HG03378 (cell line): ENCODE measurements around the gene AGBL1.

Experiments
- ATAC-seq: cut with Tn5 transposase; IDR thresholded peaks from one replicate; pipeline ENCODE4 v1.9.1; 2021; ENCODE audit warnings: mild to moderate bottlenecking, moderate library complexity; ENCODE audit not compliant: unreplicated experiment

Gene AGBL1

DNA sequence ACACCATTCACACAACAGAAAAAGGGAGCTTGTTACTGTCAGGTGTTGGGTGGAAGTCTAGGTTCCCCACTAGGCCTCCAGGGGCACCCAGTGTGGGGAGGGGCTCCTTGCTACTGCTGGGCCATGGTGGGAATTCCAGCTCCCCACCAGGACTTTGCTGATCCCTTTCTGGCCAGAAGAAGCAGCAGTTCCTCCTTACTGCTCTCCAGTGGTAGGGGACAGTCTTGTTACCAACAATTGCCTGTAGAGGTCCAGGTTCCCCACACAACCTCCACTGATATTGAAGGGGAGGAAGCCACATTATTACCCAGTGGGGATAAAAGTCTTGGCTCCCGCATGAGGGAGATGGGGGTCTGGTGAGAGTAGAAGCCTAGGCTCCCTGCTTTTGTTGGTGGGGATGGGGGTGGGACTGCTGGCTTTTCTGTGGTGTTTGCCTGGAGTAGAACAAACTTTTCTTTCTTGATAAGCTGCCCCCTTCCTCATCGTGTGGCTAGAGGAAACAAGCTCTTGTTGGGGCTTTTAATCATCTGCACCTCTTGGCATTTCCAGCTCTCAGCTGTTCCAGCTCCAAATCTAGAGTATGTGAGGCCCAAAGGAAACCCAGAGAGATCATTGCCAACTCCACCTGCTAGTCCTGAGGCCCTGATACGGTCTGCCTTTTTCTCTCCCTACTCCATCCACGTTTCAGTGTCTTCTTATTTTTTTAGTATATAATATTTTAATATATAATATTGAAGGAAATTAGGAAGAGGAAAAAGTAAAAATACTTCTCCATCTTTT is 824.2 kb downstream of the AGBL1 start:
- no peak for ATAC-seq

DNA sequence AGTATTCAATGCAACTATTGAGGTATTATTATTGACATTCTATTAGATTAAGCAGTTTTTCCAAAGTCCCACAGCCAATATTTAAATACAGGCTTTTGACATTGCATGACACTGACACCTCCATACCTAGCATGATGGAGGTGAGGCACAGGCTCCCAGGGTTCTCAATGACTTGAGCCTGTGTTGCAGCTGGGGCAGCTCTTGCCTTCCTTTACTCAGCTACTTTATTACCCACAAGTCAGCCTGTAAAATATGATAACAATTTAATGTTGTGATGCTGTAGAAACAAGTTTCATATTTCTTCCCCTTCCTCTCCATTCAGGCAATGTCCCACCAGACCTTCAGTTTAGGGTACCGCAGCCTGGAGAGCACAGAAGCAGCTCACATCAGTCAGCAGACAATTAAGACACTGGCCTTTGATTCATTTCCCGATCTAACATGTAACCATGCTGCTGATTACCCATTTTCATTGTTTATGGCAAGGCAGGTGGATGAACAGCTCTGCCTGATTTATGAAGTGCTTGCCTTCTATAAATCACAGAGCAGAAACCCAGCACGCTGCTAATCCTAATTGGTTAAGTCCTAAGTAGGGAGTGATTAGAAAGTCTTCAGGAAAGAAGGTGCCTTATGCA is 826.1 kb downstream of the AGBL1 start:
- no peak for ATAC-seq

DNA sequence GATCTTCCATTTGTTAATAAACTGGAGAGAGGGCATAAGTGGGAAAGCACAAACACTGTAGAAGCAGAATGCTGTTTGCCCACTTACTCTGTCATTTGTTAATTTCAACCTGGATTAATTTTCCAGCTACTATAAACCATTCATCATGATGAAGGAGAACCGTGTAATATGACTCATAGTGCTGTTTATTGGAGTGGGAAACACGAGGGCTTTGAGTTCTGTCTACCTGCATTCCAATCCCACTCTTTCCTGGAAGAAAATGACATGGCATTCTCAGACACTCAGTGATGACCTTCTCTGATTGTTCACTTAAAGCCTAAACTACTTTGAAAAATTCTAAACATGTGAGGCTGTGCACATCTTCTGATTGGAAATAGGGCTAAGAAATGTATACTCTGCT is 826.7 kb downstream of the AGBL1 start:
- ATAC-seq: no peak

DNA sequence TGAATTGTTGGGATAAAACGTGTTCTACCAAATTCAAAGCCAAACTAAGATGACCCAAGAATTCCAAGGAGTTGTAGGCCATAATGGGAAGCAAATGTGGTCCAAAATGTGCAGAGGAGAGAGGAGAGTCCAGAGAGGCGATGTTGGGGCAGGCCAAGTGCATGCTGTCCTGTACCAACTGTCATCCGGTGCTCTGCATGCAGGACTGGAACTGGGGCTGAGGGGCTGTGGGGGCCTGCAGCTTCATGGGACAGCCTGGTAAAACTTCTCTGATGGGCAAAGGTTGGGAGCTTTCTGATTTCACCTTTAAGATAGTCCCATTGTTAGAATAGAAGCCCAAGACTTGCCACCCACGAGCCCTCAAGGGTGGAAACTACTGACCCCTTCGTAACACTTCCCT is 831.4 kb downstream of the AGBL1 start:
- no peak for ATAC-seq

DNA sequence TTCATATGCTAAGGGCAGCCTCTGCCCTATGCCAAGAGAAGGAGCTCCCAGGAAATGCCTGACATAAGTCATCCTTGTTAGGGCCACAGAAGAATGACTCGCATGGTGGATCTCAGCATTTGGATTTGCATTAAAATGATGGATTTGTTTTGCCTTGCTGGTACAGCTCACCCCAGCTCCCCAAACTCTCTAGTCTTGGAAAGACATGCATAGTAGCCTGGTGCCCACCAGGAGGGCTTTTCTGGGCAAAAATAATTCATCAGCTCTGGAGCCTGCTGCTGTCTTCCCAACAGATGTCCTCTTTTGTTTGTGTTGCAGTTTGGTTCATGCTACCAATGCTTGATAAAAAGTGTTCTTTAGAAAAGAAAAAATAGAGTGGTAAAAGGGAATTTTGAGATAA is 833.0 kb downstream of the AGBL1 start:
- ATAC-seq: no peak

DNA sequence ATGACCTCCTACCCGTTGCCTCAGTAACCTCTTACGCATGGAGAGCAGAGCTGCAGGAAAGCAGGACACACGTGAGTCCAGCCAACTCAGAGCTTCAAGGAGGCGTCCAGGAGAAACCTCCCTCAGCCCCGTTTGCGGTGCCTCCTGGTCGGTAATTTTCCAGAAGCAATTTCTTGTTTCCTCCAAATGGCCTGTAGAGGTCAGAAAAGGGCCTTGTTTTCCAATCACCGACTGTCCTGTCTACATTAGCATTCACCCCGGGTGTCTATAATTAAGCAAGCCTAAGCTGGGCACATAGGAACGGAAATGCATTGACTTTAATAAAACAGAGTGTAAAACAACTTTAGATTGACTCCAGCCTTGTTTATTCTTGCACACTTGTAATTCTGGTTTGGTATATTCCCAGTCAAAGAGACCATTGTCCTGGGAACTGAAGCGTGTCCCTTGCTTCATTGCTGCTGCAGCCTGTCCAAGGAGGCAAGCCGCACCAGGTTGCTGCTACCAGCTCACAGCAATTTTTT is 836.2 kb downstream of the AGBL1 start:
- ATAC-seq: no peak

DNA sequence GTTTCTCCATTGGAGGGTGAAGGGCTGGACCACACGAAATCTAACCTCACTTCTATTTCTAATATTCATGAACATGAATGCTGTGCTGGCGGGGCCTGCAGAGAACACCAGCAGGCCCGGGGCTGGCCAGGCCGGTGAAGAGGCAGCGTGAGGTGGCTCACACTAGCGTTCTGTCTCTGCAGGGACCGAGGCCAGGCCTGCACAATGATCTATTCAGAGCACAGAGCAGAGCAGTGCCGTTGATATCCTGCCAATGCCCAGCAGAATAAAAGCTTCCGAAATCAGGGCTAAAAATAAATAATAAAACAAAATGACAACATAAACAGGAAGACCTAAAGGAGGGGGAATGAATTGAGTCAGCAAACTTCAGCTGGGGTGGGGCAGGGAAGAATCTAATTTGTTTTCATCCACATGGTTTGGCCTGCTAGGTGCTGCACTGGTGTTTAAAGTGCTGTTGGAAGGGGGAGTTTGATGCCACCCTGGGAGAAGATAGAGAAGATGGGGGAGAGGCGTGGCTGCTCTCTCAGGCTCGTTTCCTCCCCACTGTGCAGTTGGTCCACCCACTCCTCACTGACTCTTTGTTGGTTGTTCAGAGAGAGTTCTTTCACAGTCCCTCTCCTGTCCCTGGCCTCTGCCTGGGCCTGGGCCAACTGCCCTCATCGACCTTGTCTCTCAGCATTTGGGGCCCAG is 837.1 kb downstream of the AGBL1 start:
- no peak for ATAC-seq

DNA sequence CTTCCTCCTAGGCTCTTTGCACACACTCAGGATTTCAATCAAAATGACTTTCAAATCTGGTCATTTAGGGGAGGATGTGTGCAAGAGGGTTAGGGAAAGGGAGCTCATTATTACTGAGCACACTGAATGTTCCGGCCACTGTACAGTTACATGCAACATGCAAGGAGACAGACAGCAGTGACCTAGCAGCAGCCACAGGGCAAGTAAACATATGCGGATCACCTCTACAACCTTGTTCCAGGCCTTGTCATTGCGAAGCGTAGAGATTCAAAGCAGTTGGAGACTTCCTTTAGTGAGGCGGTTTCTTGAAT is 837.6 kb downstream of the AGBL1 start:
- ATAC-seq: no peak

DNA sequence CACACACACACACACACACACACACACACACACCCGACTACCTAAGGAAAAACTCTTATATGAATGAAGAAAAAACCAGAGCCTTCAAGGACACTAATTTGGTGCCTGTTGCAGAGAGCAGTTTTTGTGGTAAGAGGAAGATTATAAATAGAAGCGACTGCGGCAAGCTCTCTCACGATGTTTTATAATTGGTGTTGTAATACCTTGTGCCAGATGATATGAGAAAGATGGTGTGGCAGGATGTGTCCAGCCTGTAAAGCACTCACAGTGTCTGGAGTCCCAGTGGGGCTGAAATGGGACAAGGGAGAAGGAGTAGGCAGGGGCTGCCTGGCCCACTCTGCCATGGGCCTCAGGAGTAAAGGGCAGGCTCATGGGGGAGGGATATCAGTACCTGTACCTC is 839.9 kb downstream of the AGBL1 start:
- no peak for ATAC-seq

DNA sequence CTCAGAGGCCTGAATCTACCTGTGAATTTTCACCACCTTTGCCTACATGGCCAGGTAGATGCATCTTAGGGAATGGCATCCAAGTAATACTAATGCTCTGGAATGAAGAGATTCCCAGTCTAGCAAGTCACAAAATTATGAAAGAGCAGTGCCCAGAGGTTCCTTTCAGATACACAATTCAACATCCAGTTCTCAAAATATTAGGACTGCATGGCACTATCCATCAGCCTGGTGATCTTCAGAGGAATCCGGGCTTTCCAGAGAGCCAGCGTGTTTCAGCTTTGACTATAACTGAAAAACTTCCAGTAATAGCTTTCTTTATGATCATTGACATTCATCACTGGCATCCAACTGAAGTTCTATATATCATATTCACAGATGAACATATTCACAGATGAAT is 849.8 kb downstream of the AGBL1 start:
- no peak for ATAC-seq

DNA sequence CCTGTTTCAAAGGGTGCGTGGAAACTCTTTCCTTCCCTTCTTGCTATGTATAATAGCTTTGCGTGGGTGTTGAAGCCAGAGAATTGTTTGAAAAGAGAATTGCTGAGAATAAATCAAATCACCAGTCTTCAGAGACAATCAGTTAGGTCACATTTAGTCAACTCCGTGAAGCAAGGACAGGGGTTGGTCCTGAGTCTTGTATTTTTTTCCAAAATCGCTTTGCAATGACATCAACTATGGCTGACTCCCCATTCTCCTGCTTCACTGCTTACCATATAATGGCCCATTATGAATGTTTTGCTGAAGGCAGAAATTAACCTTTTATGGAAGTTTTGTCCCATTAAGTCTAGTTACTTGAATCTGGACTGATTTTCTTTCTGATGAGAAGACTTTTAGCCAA is 852.8 kb downstream of the AGBL1 start:
- ATAC-seq: no peak

DNA sequence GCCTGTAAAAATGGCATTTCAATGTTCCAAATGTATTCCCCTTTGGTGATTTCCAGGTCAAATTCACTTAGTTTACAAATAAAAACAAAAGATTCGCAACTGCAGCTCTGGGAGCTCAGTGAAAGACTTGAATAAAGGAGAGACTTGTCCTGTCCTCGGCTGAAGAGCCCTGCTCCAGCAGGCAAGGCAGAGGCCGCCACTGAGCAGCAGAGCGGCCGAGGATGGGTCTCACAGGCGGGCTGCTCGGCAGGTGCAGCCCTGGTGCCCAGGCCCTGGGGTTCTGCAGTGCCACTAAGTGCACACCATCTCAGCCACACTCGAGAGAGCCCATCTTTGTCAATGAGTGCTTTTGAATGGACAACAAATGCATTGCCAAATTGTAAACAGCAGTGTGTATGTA is 856.2 kb downstream of the AGBL1 start:
- no peak for ATAC-seq

DNA sequence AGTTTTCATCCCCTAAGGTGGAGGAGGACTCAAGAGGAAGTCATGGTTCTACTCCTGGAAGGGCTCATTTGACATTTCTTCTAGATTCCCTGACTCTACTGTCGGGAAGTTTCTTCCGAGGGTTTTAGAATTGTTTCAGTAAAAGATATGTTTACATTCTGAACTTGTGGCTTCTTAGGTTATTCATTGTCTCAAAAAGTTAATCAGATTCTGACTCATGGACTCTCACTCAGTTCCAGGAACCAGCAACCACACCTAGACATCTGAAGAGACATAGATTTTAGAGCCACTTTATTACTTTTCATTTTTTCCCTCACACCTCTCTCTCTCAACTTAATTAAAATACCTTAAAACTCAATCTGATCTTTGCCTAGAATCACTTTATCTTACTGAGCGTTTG is 862.6 kb downstream of the AGBL1 start:
- no peak for ATAC-seq

DNA sequence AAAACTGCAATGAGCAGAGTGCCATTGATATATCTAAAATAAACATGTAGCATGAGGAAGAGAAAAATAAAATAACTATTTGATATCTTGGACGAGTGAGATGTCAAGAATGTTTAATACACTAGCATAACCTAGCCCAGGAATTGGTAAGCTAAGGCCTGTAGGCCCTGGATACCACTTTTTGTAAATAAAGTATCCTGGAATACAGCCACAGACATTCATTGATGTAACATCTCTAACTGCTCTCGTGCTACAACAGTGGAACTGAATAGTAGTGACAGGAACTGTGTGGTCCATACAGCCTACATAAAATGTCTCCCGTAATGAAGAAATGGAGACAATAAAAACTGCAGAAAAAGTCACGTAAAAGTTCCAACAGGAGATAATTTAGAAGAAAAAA is 869.0 kb downstream of the AGBL1 start:
- no peak for ATAC-seq

DNA sequence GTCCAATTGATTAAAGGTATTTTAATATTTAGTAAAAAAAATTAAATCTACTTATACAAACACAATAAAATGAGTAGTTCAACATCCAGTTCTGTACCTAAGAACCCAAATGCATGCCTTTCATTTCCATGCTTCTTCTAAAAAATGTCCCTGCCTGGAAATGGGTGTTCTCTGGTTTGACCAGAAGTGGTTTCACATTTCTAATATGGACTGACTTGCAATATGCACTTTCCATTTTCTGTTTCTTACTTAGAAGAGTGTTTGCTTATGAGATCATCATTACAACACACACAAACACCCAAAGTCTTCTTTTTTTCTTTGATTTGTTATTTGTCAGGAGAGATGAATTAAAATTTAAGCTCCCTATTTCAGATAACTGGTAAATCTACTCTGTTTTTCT is 879.6 kb downstream of the AGBL1 start:
- ATAC-seq: no peak

DNA sequence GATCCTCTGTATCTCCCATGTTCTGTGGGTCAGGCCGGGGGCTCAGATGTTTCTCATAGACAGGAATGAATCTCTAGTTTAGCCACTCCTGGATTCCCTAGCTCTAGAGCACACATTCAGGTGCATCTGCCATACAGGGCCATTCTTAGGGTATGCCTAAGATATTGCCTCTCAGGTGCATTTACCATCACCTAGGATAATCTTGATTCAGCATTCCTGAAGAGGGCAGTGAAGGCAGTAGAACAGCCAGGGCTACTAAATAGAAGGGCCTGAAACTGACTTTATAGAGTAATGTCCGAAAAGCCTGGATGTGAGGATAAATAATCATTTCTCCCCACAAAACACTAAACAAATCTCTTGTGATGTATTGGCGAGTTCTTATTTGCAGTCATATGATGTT is 882.0 kb downstream of the AGBL1 start:
- no peak for ATAC-seq

DNA sequence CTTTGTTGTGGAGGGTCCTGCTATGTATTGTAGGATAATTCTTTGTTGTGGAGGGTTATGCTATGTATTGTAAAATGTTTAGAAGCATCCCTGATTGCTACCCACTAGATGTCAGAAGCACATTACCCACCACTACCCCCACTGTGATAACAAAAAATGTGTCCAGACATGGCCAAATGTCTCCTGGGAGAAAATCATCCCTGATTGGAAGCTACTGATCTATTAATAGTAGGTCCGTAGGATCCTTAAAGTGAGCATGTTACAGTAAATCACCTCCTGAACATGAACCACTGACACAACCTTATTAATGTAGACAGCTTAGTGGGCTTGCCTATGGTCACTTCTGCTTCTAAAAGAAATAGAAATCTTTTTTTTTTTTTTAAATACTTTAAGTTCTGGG is 884.6 kb downstream of the AGBL1 start:
- ATAC-seq: no peak

DNA sequence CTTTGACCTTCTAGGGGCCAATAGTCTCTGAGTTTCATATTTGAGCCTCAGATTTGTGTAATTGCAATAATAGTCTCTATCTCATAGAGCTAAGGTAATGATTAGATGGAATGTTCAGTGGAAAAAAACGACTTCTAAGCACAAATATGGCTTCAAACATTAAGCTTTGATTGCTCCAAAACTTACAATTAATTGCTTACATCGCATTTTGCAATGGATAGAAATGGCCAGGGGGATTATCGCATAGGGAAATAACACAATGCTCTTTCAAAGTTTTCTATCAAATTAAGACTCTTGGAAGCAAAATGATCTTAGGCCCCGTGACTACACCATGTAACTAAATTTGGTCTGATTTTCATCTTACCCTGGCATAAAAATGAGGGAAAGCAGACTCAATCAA is 888.6 kb downstream of the AGBL1 start:
- ATAC-seq: no peak

DNA sequence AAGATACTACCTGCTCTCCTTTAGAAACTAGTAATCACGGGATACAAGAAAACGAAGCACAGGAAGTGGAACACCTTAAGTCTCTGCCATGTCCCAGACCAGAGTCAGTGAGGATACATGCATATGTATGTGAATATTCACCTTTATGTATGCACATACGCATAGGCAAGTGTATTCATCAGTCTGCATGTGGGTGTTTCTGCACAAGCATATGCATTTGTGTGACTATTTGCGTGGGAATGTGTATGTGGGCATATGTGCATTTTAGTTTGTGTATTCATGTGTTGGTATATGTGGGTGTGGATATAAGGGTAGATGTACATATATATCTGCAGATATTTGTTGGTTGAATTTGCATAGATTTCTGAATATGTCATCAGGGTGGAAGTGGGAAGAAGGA is 889.7 kb downstream of the AGBL1 start:
- ATAC-seq: no peak

DNA sequence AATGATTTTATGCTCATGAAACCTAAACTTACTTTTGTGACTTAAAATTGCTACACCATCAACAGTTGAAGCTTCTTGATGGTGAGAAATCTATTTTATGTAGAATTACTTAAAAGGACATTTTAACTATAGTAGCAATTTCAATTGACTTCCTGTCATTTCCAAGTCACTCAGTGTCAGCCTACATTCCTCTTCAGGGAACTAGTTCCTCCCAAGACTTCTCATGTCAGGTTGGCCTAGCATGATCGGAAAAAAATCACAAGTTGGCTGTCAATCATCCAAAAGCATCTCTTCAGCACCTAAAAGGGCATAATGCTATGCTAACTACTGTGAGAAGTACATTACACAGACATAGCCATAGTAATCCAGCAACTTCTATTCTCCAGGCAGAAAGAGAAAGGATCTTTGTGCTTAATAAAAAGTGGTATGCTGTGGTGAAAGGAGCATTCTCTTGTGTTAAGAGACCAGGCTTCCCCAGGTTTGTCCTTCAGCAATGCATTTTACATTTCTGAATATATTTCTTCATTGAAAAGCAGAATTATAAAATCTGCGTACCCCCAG is 893.7 kb downstream of the AGBL1 start:
- no peak for ATAC-seq

DNA sequence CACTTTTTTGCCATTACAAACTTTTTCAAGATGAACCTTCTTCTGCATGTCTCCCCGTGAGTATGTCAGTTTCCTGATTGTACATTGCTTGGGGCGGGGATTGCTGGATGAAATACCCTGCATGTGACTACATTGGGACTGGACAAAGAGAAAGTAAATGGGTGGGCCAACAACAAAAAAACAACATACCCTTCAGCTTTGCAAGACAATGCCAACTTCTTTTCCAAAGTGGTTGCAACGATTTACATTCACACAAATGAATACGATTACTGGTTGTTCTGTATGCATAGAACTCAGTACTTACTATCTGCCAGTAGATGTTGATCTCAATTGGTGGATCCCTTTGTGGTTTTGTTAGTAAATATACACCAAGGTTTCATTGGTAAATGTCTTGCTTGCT is 908.4 kb downstream of the AGBL1 start:
- no peak for ATAC-seq

DNA sequence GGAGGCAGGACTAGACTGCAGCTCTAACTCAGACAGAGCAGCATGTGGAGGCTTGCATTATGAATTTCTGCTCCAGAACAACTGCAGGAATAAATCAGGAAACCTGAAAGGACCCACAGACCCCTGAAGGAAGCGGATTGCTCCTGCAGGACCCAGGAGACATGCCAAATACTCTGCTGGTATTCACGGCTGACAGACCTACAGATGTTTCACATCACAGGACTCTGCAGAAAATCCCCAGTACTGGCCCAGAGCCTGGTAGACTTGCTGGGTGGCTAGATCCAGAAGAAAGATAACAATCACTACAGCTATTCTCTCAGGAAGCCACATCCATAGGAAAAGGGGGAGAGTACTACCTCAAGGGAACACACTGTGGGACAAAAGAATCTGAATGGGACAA is 942.1 kb downstream of the AGBL1 start:
- ATAC-seq: no peak
